Measurements from ENCODE around the gene EDAR. TPM values are rescaled to one million over a fixed set of nuclear protein-coding genes. Genes with fewer than 3 reads are reported as not detected.

EDAR gene
- total and polyA plus RNA-seq, 10 of the 15 experiments (the other 5 are each of a cell fraction or from before 2014, with no cell fraction given): 0.04 TPM; not detected in 9

GRCh38 chr2:108942231-108942825 lies 46.7 kb downstream of the EDAR start:
- POLR2A ChIA-PET: no interaction called here
- Histone ChIP-seq H3K4me1 (ENCODE audit: control insufficient read depth, insufficient read depth, low read length) (no peaks in the 10 kb centered on the region), H3K4me2 (ENCODE audit: control insufficient read depth, insufficient read depth) (no peak overlapping the region), H3K79me2 (ENCODE audit: control insufficient read depth, insufficient read depth, low read length) (no peaks in the 10 kb centered on the region), H4K20me1 (ENCODE audit: control insufficient read depth, insufficient read depth) (no peaks in the 10 kb centered on the region), H3K27me3 (replicated peaks in 1 of 2; ENCODE audit: control insufficient read depth in 2 of 2, insufficient read depth in 2 of 2, low read length in 1 of 2) (no peaks in the 10 kb centered on the region), H3K9ac (ENCODE audit: control insufficient read depth, insufficient read depth, low read length) (no peak overlapping the region), H3K36me3 (ENCODE audit: control insufficient read depth in 2 of 2, insufficient read depth in 2 of 2, low read length in 1 of 2) (no peaks in the 10 kb centered on the region), H3K9me3 (replicated peaks; ENCODE audit: control insufficient read depth, insufficient read depth, low read length) (peaks cover 4% of the 10 kb centered on the region; the same call in 1 of the 3 replicates), H2AFZ (ENCODE audit: control insufficient read depth, low read depth, low read length) (no peak overlapping the region), H3K27ac (ENCODE audit: control insufficient read depth, insufficient read depth) (no peak overlapping the region), H3K4me3 (no peak overlapping the region)
- intact Hi-C loops (cut with micrococcal nuclease; ENCODE audit: unreplicated experiment): no loop called here
- 55% methylated on average over 27 of the region's 34 CpGs for WGBS (ENCODE audit: insufficient coverage, insufficient replicate concordance, low lambda C conversion rate, missing lambda C conversion rate)
- in situ Hi-C loops (cut with MboI): no loop called here
- FAIRE-seq (no peak), ATAC-seq (no peak), DNase-seq (ENCODE audit: low read depth, low spot score) (no peak)
- RAD21 ChIA-PET (ENCODE audit: unreplicated experiment): no interaction called here
- no TSS peak for BruUV-seq (replicated peaks)
- CTCF ChIA-PET: no interaction called here
- TF ChIP-seq RCOR1 (conservative IDR thresholded peaks at IDR 0.05; ENCODE audit: low read depth, low read length) (no peak), MAX (IDR thresholded peaks at IDR 0.05; ENCODE audit: low read depth, low read length) (no peak), ZBTB11 (CRISPR knock-in tag; IDR thresholded peaks at IDR 0.05) (no peak), ATF3 (IDR thresholded peaks at IDR 0.05; ENCODE audit: borderline replicate concordance, extremely low read depth, low read depth, low read length) (no peak), MTA3 (IDR thresholded peaks at IDR 0.05; ENCODE audit: borderline replicate concordance, low read length) (no peak), JUND (IDR thresholded peaks at IDR 0.05; ENCODE audit: low read depth, low read length) (no peak), TBL1XR1 (IDR thresholded peaks at IDR 0.05; ENCODE audit: low read depth, low read length) (no peak), KLF5 (IDR thresholded peaks at IDR 0.05; ENCODE audit: partially characterized antibody) (no peak), CREB1 (IDR thresholded peaks at IDR 0.05; ENCODE audit: low read depth) (no peak), HDAC2 (IDR thresholded peaks at IDR 0.05) (no peak), CHD1 (IDR thresholded peaks at IDR 0.05; ENCODE audit: low read depth, low read length) (no peak)
- SMC1A ChIA-PET (ENCODE audit: uncharacterized antibody, unreplicated experiment): no interaction called here
